Measurements from ENCODE around the gene TNFRSF14.

The TNFRSF14 gene

GRCh38 chr1:2539312-2539907 lies 16.8 kb upstream of the TNFRSF14 start:
- TF ChIP-seq CTCF (conservative IDR thresholded peaks at IDR 0.05) (no peak), ZFX (IDR thresholded peaks at IDR 0.05) (no peak)

GRCh38 chr1:2540816-2541492 lies 15.2 kb upstream of the TNFRSF14 start:
- H3K27ac ChIP-seq, result peak overlapping the region; percentile 63
- TF ChIP-seq ZFX (IDR thresholded peaks at IDR 0.05), result no peak
- TF ChIP-seq CTCF (conservative IDR thresholded peaks at IDR 0.05), result no peak

More at GRCh38 chr1:2539312-2539907, 16.8 kb upstream of the TNFRSF14 start:
- H3K27ac ChIP-seq, result no peak overlapping the region

- TF ChIP-seq CTCF (conservative IDR thresholded peaks at IDR 0.05) (no peak), ZFX (IDR thresholded peaks at IDR 0.05) (no peak)
- peak overlapping the region; percentile 63 for H3K27ac ChIP-seq
Observed at GRCh38 chr1:2541619-2542245, 14.4 kb upstream of the TNFRSF14 start.

- peak overlapping the region; percentile 63 for H3K27ac ChIP-seq
- TF ChIP-seq CTCF (conservative IDR thresholded peaks at IDR 0.05) (no peak), ZFX (IDR thresholded peaks at IDR 0.05) (no peak)
Observed at GRCh38 chr1:2542246-2542915, 13.8 kb upstream of the TNFRSF14 start.

- no peak overlapping the region for H3K27ac ChIP-seq
- TF ChIP-seq CTCF (conservative IDR thresholded peaks at IDR 0.05) (no peak), ZFX (IDR thresholded peaks at IDR 0.05) (no peak)
Observed at GRCh38 chr1:2543543-2544092, 12.6 kb upstream of the TNFRSF14 start.

- TF ChIP-seq CTCF (conservative IDR thresholded peaks at IDR 0.05) (no peak), ZFX (IDR thresholded peaks at IDR 0.05) (no peak)
- no peak overlapping the region for H3K27ac ChIP-seq
Observed at GRCh38 chr1:2544093-2544874, 11.9 kb upstream of the TNFRSF14 start.
